NCI-H128 (cell line): Measurements from ENCODE around the gene EME1.
"Not testable (repeated sequence)": the region's sequence is repeated elsewhere in the genome, so short reads cannot be mapped to it uniquely, and the experiment has no call there.

Source experiments
- DNase-seq: peaks from one replicate; lab custom pipeline; 2025; ENCODE audit not compliant: unreplicated experiment; lab: John Stamatoyannopoulos, UW

Gene EME1

DNA sequence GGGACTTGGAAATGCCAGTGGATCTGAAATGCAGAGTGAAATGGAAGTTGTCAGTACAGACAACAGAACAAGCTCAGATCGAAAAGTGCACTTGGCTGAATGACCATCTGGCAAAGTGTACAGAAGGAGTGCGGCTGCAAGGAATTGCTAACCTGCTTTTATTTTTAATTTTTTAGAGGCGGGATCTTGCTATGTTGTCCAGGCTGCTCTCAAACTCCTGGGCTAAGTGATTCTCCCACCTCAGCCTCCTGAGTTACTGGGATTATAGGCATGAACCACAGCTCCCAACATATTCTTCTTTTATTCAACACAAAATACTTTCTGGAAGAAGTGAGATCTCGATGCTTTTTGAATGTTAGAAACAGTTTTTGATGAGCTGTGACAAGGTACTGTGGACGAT, 20.7 kb downstream of the EME1 start:
- no peak for DNase-seq

DNA sequence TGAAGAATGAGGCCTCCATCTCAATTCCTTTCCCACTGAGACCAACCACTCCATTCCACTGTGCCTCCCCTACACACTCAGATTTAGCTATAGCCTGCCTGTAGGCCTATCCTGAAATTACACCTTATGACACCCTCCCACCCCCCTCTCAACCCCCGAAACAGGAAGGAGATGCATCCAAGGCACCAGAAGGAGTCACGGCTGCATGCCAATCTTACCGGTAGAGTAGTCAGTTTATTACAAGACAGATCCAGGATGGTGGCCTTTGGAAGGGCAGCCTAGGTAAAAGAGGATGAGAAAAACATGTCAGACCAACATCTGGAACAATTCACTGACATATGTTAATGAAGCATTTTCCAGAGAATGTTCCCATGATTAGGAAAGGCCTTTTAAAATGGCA, 21.7 kb downstream of the EME1 start:
- DNase-seq: no peak

DNA sequence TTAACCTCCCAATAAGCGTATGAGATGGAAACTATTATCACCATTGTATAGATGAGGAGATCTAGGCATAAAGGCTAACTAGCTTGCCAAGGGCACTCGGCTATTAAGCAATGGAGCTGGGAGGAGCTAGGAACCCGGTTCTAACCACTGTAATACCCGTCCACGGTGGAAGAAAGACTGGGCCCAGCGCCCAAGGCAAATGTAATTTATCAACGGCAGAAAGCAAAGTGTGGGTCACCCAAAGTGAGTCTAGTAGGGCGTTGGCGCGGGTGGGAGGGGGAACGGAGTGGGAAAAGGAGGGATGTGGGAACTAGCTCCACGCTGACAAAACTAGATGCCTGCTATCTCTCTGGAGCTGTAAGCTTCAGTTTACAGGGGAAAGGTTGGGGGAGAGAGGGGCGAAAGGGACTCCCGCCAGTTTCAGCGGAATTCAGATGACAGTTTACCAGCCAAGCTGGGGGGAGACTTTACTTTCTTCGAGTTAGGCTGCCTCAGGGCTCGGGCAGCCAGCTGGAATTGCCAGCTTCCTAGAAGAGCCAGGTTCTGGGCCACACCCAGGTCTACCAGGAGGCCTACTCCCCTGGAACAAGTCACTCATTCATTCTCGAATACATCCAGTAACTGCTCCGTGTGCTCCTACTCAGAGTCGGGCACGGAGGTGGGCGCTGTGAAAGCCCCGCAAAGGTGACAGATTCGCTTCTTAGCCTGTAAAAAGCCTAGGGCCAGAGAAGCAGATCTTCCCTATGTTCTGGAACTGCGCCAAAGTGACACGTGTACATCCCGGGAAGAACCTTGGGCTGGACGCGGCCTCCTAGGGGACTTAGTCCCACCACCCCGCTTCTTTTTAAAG, 23.5 kb downstream of the EME1 start:
- DNase-seq: no peak

GRCh38 chr17:50397111-50397918, 24.3 kb downstream of the EME1 start, which contains the start of gene LRRC59:
Gene LRRC59, minus strand, starts transcription at chr17:50397523. Its CDS starts 206 bp downstream, at chr17:50397317.
- DNase-seq: peak; percentile 4

DNA sequence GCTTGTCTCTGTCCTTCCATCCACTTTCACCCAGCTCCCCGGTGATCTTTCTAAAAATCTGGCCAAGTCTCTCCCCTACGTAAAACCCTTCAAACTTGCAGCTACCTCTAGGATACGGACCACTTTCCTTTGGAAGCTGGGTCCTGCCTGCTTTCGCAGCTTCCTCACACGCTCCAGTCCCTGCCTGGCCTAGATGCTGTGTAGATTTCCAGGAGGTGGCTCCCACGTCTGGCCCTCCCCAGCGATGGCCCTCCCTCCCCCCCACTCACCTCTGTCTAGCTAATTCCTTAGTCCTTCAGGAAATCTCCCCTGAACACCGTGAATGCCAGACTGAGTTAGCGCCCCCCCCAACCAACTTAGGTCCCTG, 24.9 kb downstream of the EME1 start:
- no peak for DNase-seq

- DNase-seq: not testable (repeated sequence)
Observed at GRCh38 chr17:50398672-50399071, 25.6 kb downstream of the EME1 start.

DNA sequence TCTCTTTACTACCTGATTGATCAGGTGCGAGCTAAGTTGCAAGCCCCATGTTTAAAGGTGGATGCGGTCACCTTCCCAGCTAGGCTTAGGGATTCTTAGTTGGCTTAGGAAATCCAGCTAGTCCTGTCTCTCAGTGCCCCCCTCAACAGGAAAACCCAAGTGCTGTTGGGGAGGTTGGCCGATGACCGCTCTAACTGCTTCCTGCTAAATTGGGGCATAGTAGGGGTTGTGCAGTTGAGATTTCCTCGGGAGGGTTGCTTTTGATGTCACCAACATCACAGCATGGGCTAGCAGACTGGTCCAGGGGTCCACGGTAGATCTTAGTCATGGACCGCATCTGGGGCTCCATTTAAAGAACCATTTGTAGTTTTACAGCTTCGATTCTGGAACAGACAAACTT, 26.6 kb downstream of the EME1 start:
- not testable (repeated sequence) for DNase-seq

DNA sequence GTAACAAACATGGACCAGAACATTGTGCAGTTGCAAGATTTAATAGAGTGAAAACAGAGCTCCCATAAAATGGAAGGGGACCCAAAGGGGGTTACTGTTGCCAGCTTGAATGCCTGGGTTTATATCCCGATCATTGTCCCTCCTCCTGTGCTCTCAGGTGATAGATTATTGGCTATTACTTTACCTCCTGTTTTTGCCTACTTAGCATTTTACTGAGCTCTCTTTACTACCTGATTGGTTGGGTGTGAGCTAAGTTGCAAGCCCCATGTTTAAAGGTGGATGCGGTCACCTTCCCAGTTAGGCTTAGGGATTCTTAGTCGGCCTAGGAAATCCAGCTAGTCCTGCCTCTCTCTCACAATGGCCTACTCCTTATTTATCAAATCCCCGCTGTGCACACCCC, 32.3 kb downstream of the EME1 start:
- DNase-seq: not testable (repeated sequence)

GRCh38 chr17:50406578-50406977, 33.5 kb downstream of the EME1 start:
- DNase-seq: no peak

DNA sequence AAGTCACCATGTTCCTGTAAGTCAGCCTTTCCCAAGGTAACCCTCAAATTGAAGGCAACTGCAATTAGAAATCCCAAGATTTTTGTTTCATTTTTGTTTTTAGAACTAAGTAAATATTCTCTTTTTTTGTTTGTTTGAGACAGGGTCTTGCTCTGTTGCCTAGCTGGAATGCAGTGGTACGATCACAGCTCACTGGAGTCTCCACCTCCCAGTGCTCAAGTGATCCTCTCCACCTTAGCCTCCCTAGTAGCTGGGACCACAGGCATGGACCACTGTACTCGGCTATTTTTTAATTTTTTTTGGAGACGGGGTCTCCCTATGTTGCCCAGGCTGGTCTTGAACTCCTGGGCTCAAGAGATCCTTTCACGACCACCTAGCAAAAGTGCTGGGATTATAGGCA, 34.9 kb downstream of the EME1 start:
- DNase-seq: no peak

GRCh38 chr17:50412188-50412732, 39.2 kb downstream of the EME1 start:
- no peak for DNase-seq

GRCh38 chr17:50414808-50415207, 41.8 kb downstream of the EME1 start:
- DNase-seq: no peak

DNA sequence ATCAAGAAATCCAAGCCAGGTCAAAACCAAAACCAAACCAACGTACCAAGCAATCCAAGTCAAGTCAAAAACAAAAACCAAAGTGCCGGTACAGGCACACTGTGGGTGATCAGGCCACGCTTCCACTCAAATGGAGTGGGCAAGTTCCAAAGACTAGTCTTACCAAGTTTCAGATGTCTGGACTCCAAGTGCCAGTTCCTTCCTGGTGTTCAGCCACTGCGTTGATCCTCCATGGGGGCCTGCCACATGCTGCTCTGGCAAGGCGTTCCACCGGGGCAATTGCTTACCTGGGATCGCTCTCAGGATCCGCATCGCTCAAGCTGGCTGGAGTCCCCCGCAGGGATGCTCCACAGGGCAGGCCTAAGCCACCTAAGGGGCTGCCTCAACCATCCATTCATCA, 46.5 kb downstream of the EME1 start:
- not testable (repeated sequence) for DNase-seq

DNA sequence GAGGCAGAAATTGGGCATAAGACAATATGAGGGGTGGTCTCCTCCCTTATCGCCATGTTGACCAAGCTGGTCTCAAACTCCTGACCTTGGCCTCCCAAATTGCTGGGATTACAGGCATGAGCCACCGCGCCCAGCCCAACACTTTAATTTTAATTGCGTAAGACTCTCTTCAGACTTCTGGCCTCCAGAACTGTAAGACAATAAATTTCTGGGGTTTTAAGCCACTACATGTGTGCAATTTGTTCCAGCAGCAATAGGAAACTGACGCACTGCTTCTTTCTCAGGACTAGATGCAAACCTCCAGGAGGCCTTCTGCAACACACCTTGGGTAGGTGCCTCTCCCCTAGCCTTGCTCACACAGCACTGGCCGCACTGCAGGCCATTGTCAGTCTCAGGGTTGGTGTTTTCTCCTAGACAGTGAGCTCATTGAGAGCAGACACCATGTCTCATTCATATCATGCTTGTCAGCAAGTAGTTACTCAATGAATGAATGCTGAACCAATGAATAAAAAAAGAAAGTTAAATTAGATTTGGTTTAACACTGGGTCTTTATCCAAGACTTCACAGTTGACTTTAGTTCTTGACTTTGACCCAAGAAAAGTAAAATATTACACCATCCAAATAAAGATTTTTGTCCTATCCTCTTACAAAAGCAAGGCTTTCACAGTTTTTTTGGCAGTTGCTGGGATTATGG, 47.5 kb downstream of the EME1 start:
- DNase-seq: no peak

GRCh38 chr17:50421308-50422051, 48.5 kb downstream of the EME1 start:
- DNase-seq: no peak

GRCh38 chr17:50422738-50423137, 49.7 kb downstream of the EME1 start:
- no peak for DNase-seq

- no peak for DNase-seq
Observed at GRCh38 chr17:50423553-50424159, 50.6 kb downstream of the EME1 start.

GRCh38 chr17:50424246-50424995, 51.4 kb downstream of the EME1 start:
- DNase-seq: no peak

DNA sequence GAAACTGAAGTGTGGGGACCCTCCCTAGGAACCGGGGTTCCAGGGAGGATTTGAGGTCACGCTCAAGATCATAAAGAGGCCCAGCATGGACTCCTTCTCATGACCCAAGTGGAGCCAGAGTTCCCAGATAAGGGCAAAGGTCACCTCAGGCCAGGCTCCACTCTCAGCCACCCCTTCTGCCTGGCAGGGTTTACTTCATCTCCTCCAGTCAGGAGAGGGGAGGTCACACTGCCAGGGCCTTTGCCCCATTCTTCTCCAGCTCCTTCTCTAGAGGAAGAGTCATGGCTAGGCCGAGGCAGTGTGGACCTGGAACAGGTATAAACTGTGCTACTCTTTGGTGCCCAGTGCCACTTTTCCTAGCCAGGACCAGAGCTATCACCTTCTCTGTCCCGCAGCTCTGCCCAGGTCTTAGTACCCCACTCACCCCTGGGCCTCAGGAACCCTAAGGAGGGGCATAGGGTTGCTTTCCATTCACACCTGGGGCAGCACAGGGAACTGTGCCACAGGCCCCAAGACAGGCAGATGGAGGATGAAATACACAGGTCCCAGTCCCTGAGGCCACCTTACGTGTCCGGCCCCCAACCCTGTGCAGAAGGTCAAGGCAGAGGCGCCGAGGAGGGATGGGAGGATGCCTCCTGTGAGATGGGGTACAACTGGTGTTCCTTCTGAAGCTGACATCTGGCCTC, 52.1 kb downstream of the EME1 start:
- DNase-seq: no peak
